ENCODE results near the gene MLPH.

DNA sequence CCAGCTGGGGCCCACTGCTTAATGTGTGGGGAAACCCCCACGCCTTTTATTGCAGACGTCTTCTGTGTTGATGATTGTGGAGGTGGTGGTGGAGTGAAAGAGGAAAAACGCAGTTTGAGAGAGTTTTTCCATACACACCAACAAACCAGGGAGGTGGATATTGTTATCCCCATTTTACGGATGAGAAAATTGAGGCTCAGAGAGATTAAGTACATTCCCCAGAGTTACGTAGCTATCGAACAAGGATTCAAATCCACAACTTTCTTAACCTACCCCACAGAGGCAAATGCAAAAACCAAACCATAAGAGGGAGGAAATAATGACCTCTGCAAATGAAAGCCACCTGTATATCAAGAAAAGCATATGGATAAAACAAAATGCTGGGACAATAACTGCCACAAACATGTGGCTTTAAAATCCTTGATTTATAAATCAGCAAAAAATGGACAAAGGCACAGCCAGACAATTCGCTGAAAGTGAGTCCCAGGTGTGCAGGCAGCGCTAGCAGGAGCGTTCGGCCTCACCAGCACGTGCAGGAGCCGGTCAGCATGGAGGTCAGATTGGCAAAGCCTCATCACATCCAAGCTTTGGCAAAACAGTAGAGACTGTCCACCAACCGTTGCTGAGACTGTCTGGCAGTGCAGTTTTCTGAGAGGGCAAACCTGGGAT lies 116.1 kb downstream of the MLPH start:
- TF ChIP-seq, protein P1, sequence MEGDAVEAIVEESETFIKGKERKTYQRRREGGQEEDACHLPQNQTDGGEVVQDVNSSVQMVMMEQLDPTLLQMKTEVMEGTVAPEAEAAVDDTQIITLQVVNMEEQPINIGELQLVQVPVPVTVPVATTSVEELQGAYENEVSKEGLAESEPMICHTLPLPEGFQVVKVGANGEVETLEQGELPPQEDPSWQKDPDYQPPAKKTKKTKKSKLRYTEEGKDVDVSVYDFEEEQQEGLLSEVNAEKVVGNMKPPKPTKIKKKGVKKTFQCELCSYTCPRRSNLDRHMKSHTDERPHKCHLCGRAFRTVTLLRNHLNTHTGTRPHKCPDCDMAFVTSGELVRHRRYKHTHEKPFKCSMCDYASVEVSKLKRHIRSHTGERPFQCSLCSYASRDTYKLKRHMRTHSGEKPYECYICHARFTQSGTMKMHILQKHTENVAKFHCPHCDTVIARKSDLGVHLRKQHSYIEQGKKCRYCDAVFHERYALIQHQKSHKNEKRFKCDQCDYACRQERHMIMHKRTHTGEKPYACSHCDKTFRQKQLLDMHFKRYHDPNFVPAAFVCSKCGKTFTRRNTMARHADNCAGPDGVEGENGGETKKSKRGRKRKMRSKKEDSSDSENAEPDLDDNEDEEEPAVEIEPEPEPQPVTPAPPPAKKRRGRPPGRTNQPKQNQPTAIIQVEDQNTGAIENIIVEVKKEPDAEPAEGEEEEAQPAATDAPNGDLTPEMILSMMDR (IDR thresholded peaks at IDR 0.05): no peak
- TF ChIP-seq EZH2phosphoT487 (IDR thresholded peaks at IDR 0.05) (no peak), EZH2 (IDR thresholded peaks at IDR 0.05) (no peak)

Measured in neural progenitor cell (in vitro differentiated cells).